HepG2 (cell line): ENCODE results near the gene TIMM8B. TPM values are rescaled to one million over a fixed set of nuclear protein-coding genes. Genes with fewer than 3 reads are reported as not detected.

Experiments
- ATAC-seq: fragments of 200-7000 bp; cut with Tn5 transposase; 3 replicates; pipeline ENCODE4 v1.9.1; 2020; ENCODE audit warnings: mild to moderate bottlenecking, moderate library complexity
- BruUV-seq: library from RNA; stranded (reverse); fragments of 400-500 nt; replicated peaks from 2 replicates; lab custom pipeline; 2021; lab: Mats Ljungman, UMichigan
- CTCF ChIA-PET: fragments of 300-600 bp; formaldehyde crosslinking; extraction: SDS; loops from one replicate; lab custom pipeline; 2021; ENCODE audit warnings: low total read pairs, inconsistent platforms, low intra/inter-chr PET ratio; lab: Yijun Ruan, JAX
- POLR2A ChIA-PET: fragments of 350-600 bp; sonication (Branson Sonifier 250); formaldehyde crosslinking; loops from one replicate; lab custom pipeline; 2020; ENCODE audit warnings: antibody characterized with exemption, inconsistent platforms; lab: Yijun Ruan, JAX
- DNase-seq: peaks from one replicate; pipeline ENCODE4 v3.0.0-alpha.2; 2015; ENCODE audit warnings: low spot score
- FAIRE-seq: peaks from 3 replicates; lab custom pipeline; 2011; peaks lifted over from hg19 to GRCh38; lab: Jason Lieb, UNC
- H2AFZ ChIP-seq: one replicate; pipeline ENCODE4 v1.6.1; 2011; ENCODE audit warnings: low read length, inconsistent platforms
- H3K27ac ChIP-seq: fragments of 300-600 bp; 3 replicates; pipeline ENCODE4 v1.8.0; 2011; ENCODE audit warnings: mixed run types, mild to moderate bottlenecking, mixed read lengths, low read length, inconsistent platforms; ENCODE audit not compliant: insufficient read depth; ENCODE audit errors: extremely low read length
- H3K27me3 ChIP-seq, 2 experiments: fragments of 200-600 bp in 1 of 2; 2 replicates in 1 of 2; 3 replicates in 1 of 2; pipeline versions ENCODE4 v1.6.0 to v1.8.0; 2011; ENCODE audit warnings: low read length in 2 of 2, mild to moderate bottlenecking in 2 of 2, moderate library complexity in 2 of 2, inconsistent platforms in 1 of 2; ENCODE audit not compliant: insufficient read depth in 2 of 2, control insufficient read depth in 1 of 2
- H3K36me3 ChIP-seq, 2 experiments: fragments of 200-600 bp in 1 of 2; replicated peaks in 1 of 2; 2 replicates in 1 of 2; 3 replicates in 1 of 2; pipeline versions ENCODE4 v1.5.1 to v1.8.0; 2011; ENCODE audit warnings: low read length in 2 of 2, inconsistent platforms in 1 of 2; ENCODE audit not compliant: insufficient read depth in 2 of 2, control insufficient read depth in 1 of 2
- H3K4me1 ChIP-seq: 2 replicates; pipeline ENCODE4 v1.5.1; 2012; ENCODE audit warnings: low read length, inconsistent platforms; ENCODE audit not compliant: insufficient read depth
- H3K4me2 ChIP-seq: 2 replicates; pipeline ENCODE4 v1.6.0; 2011; ENCODE audit warnings: low read depth, low read length, inconsistent platforms
- H3K4me3 ChIP-seq, 3 experiments: fragments of 200-600 bp in 1 of 3; sonication (generic), shearing (Covaris generic) in 1 of 3; replicated peaks in 1 of 3; 2 replicates each; pipeline ENCODE4 v1.5.1; 2011 to 2016; ENCODE audit warnings: low read length in 3 of 3, inconsistent platforms in 2 of 3, low read depth in 2 of 3, mild to moderate bottlenecking in 2 of 3, control low read depth in 1 of 3, mixed read lengths in 1 of 3; ENCODE audit not compliant: insufficient read depth in 1 of 3
- H3K79me2 ChIP-seq: one replicate; pipeline ENCODE4 v1.6.1; 2011; ENCODE audit warnings: low read length, inconsistent platforms; ENCODE audit not compliant: insufficient read depth
- H3K9ac ChIP-seq: 2 replicates; pipeline ENCODE4 v1.6.0; 2011; ENCODE audit warnings: mild to moderate bottlenecking, low read depth, low read length, inconsistent platforms; ENCODE audit not compliant: insufficient read depth
- H3K9me3 ChIP-seq: 2 replicates; pipeline ENCODE4 v1.5.1; 2012; ENCODE audit warnings: mild to moderate bottlenecking, low read length
- H4K20me1 ChIP-seq: 2 replicates; pipeline ENCODE4 v1.6.0; 2011; ENCODE audit warnings: inconsistent platforms, mild to moderate bottlenecking, low read length, moderate library complexity; ENCODE audit not compliant: insufficient read depth
- ARID2 ChIP-seq: sonication (generic); formaldehyde crosslinking; IDR thresholded peaks from 2 replicates; pipeline ENCODE4 v1.8.1; 2022; ENCODE audit warnings: mild to moderate bottlenecking, missing genetic modification reagents, borderline replicate concordance
- E2F1 ChIP-seq: sonication (generic); formaldehyde crosslinking; IDR thresholded peaks from 2 replicates; pipeline ENCODE4 v1.5.0; 2020; ENCODE audit warnings: missing genetic modification reagents
- FIP1L1 ChIP-seq: fragments of 200-400 bp; formaldehyde crosslinking; IDR thresholded peaks from 2 replicates; pipeline ENCODE4 v1.6.1; 2018; ENCODE audit warnings: low read depth, mild to moderate bottlenecking, low read length, moderate library complexity, borderline replicate concordance; ENCODE audit not compliant: insufficient read depth
- FOXJ3 ChIP-seq: sonication (generic); formaldehyde crosslinking; IDR thresholded peaks from 2 replicates; pipeline ENCODE4 v1.4.0; 2020; ENCODE audit warnings: missing genetic modification reagents, mild to moderate bottlenecking, borderline replicate concordance
- GATAD2A ChIP-seq: IDR thresholded peaks from 2 replicates; pipeline ENCODE4 v1.6.1; 2016
- GTF3A ChIP-seq: sonication (generic); formaldehyde crosslinking; conservative IDR thresholded peaks from 2 replicates; pipeline ENCODE4 v1.4.0; 2020; ENCODE audit warnings: mild to moderate bottlenecking, missing genetic modification reagents
- HDAC6 ChIP-seq: fragments of 200-600 bp; sonication (generic); IDR thresholded peaks from 2 replicates; pipeline ENCODE4 v1.7.0; 2017; ENCODE audit warnings: mild to moderate bottlenecking, antibody characterized with exemption, low read length, low read depth
- HNF4A ChIP-seq: sonication (generic); formaldehyde crosslinking; IDR thresholded peaks from 2 replicates; pipeline ENCODE4 v1.4.0; 2020; ENCODE audit warnings: missing genetic modification reagents
- HNRNPK ChIP-seq: fragments of 200-400 bp; formaldehyde crosslinking; IDR thresholded peaks from 2 replicates; pipeline ENCODE4 v1.6.1; 2018; ENCODE audit warnings: low read length, low read depth, moderate library complexity, mild to moderate bottlenecking; ENCODE audit not compliant: poor library complexity, severe bottlenecking
- KDM6A ChIP-seq: IDR thresholded peaks from 2 replicates; pipeline ENCODE4 v1.6.1; 2016; ENCODE audit warnings: low read depth
- KMT2A ChIP-seq: sonication (generic); formaldehyde crosslinking; IDR thresholded peaks from 2 replicates; pipeline ENCODE4 v1.4.0; 2020; ENCODE audit warnings: missing genetic modification reagents
- NRL ChIP-seq: sonication (generic); formaldehyde crosslinking; IDR thresholded peaks from 2 replicates; pipeline ENCODE4 v1.5.0; 2020; ENCODE audit warnings: missing genetic modification reagents, mild to moderate bottlenecking, moderate library complexity, borderline replicate concordance
- POLR2AphosphoS2 ChIP-seq: IDR thresholded peaks from 2 replicates; pipeline ENCODE4 v1.6.1; 2011; ENCODE audit warnings: low read depth, low read length, improper control_type of control experiment
- SRY ChIP-seq: sonication (generic); formaldehyde crosslinking; IDR thresholded peaks from 2 replicates; pipeline ENCODE4 v1.8.0; 2022; ENCODE audit warnings: mild to moderate bottlenecking, missing genetic modification reagents
- XBP1 ChIP-seq: sonication (generic); formaldehyde crosslinking; IDR thresholded peaks from 2 replicates; pipeline ENCODE4 v1.5.0; 2020; ENCODE audit warnings: missing genetic modification reagents
- ZBTB44 ChIP-seq: sonication (generic); formaldehyde crosslinking; IDR thresholded peaks from 2 replicates; pipeline ENCODE4 v1.4.0; 2020; ENCODE audit warnings: missing genetic modification reagents
- ZFP1 ChIP-seq: IDR thresholded peaks from 2 replicates; pipeline ENCODE4 v1.6.1; 2016
- ZGPAT ChIP-seq: IDR thresholded peaks from 2 replicates; pipeline ENCODE4 v1.6.1; 2016; ENCODE audit warnings: mild to moderate bottlenecking
- ZNF550 ChIP-seq: sonication (generic); formaldehyde crosslinking; IDR thresholded peaks from 2 replicates; pipeline ENCODE4 v1.4.0; 2020; ENCODE audit warnings: mild to moderate bottlenecking, missing genetic modification reagents, borderline replicate concordance
- ZNF629 ChIP-seq: sonication (generic); formaldehyde crosslinking; conservative IDR thresholded peaks from 2 replicates; pipeline ENCODE4 v1.5.0; 2020; ENCODE audit warnings: missing genetic modification reagents
- WGBS: methylation state at CpG from one replicate; pipeline ENCODE4 v1.1.6; 2017; ENCODE audit warnings: low lambda C conversion rate; 5-methylcytosine and 5-hydroxymethylcytosine counted together
- in situ Hi-C: cut with HindIII; loops from 2 replicates; pipeline ENCODE4 v1.10.0; 2017; ENCODE audit warnings: low pct_unique_long_range_greater_than_20kb; ENCODE audit not compliant: extremely low pct_ligation_motif_present
- intact Hi-C: fragments of 100-400 bp; cut with micrococcal nuclease; formaldehyde crosslinking; loops from one replicate; pipeline ENCODE4 v1.10.0; 2022; ENCODE audit not compliant: unreplicated experiment
- polyA plus RNA-seq, 8 experiments: library from polyadenylated mRNA; depleted of rRNA in 3 of 8; stranded (reverse) in 7 of 8; unstranded in 1 of 8; fragments of >200 nt; fragmentation: Illumina TruSeq in 4 of 8; extraction: Trizol in 4 of 8; gene quantifications; 2 replicates each; pipeline versions ENCODE4 v1.2.1 to v1.2.3, GENCODE V29; 2011 to 2016; ENCODE audit warnings: low read depth in 4 of 8, missing spikeins in 1 of 8, mixed read lengths in 1 of 8; ENCODE audit not compliant: insufficient read depth in 1 of 8
- total RNA-seq, 5 experiments: library from RNA; depleted of rRNA; stranded (reverse); fragments of >200 nt; fragmentation: Illumina TruSeq; extraction: Trizol; gene quantifications; 2 replicates each; pipeline ENCODE4 v1.2.3, GENCODE V29; 2016; ENCODE audit warnings: low read depth in 1 of 5

The TIMM8B gene
- total and polyA plus RNA-seq, 2 of the 13 experiments (the other 11 are each of a cell fraction or from before 2014, with no cell fraction given) = 84.5 to 98.3 TPM

- Histone ChIP-seq H3K4me3 (peak within 1 kb of the TSS; percentile 81 to 99 (median 99)), H3K27ac (peak within 1 kb of the TSS; percentile 99), H3K27me3 (no peaks in the 10 kb centered on the region; a peak in 1 of 5 replicates), H3K4me2 (peak within 1 kb of the TSS; percentile 91), H3K9ac (peak within 1 kb of the TSS; percentile 98), H3K4me1 (peaks cover 15% of the 10 kb centered on the region), H2AFZ (peak within 1 kb of the TSS; percentile 96), H3K79me2 (peaks cover 27% of the 10 kb centered on the region), H3K36me3 (peaks cover 5 to 21% of the 10 kb centered on the region in 2 experiments; a peak in 4 of 5 replicates), H4K20me1 (no peaks in the 10 kb centered on the region), H3K9me3 (no peaks in the 10 kb centered on the region)
- peak; percentile 91 for ATAC-seq
- TSS peak; percentile 61 for BruUV-seq
- ChIA-PET CTCF (no interaction called here), POLR2A (interaction anchor here (0.6 to 2.2 kb wide), 2 partner anchors 13 to 203 kb away, joined by 3 to 6 read pairs; partner anchors contain the start of genes ALG9, SDHD and TIMM8B)
- WGBS = under 1% methylated on average over 33 of the region's 43 CpGs
- peak; percentile 85 for DNase-seq
- FAIRE-seq = peak; percentile 52
- intact Hi-C loops (loop anchor here (1.0 to 5.0 kb wide), 3 partner anchors 47 to 195 kb away; partner anchors contain the start of genes CFAP68, DLAT and FDXACB1), in situ Hi-C loops (no loop called here)
- TF ChIP-seq ZBTB44 (CRISPR knock-in tag) (no peak; the same call in 1 of the 2 replicates), E2F1 (peak; percentile 17; the same call in 1 of the 2 replicates), ZFP1 (CRISPR knock-in tag) (peak; percentile 65; the same call in 1 of the 2 replicates), HNRNPK (no peak), HNF4A (CRISPR knock-in tag) (no peak), ARID2 (CRISPR knock-in tag) (no peak), GTF3A (no peak), ZNF629 (CRISPR knock-in tag) (no peak), XBP1 (CRISPR knock-in tag) (no peak), ZNF550 (CRISPR knock-in tag) (no peak), GATAD2A (CRISPR knock-in tag) (0 out of 2 replicates have a peak, but pooled peaks have one; percentile 27), SRY (0 out of 2 replicates have a peak, but pooled peaks have one; percentile 39), POLR2AphosphoS2 (no peak), HDAC6 (no peak), ZGPAT (CRISPR knock-in tag) (peak; percentile 82), KDM6A (CRISPR knock-in tag) (no peak), FIP1L1 (no peak), FOXJ3 (CRISPR knock-in tag) (no peak), NRL (peak; percentile 76), KMT2A (CRISPR knock-in tag) (peak; percentile 63)
These were observed 12.4 kb downstream of the TIMM8B start, which contains the start of the genes NKAPD1 and PIH1D2 for GRCh38 chr11:112073941-112074811. Gene NKAPD1 (plus strand): TSS chr11:112074299. CDS start chr11:112075575, 1,276 bp downstream. Gene PIH1D2 (minus strand): TSS chr11:112074017. CDS start chr11:112073174, 843 bp downstream.
